ENCODE data around the gene CP.

- TF ChIP-seq, protein P1, sequence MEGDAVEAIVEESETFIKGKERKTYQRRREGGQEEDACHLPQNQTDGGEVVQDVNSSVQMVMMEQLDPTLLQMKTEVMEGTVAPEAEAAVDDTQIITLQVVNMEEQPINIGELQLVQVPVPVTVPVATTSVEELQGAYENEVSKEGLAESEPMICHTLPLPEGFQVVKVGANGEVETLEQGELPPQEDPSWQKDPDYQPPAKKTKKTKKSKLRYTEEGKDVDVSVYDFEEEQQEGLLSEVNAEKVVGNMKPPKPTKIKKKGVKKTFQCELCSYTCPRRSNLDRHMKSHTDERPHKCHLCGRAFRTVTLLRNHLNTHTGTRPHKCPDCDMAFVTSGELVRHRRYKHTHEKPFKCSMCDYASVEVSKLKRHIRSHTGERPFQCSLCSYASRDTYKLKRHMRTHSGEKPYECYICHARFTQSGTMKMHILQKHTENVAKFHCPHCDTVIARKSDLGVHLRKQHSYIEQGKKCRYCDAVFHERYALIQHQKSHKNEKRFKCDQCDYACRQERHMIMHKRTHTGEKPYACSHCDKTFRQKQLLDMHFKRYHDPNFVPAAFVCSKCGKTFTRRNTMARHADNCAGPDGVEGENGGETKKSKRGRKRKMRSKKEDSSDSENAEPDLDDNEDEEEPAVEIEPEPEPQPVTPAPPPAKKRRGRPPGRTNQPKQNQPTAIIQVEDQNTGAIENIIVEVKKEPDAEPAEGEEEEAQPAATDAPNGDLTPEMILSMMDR (IDR thresholded peaks at IDR 0.05): no peak
- no peak for TF ChIP-seq ZFX (IDR thresholded peaks at IDR 0.05; ENCODE audit: borderline replicate concordance)
Observed at GRCh38 chr3:149160754-149161300, 60.8 kb downstream of the CP start.

All from 22Rv1 (cell line).